HepG2 (cell line): Measurements from ENCODE around the gene HMGCS2.

Experiments
- HMGA1 ChIP-seq: sonication (generic); formaldehyde crosslinking; conservative IDR thresholded peaks from 2 replicates; pipeline ENCODE4 v1.4.0; 2020; ENCODE audit warnings: missing genetic modification reagents
- PAWR ChIP-seq: sonication (generic); formaldehyde crosslinking; IDR thresholded peaks from 2 replicates; pipeline ENCODE4 v1.4.0; 2020; ENCODE audit warnings: missing genetic modification reagents, mild to moderate bottlenecking, borderline replicate concordance
- POLR2A ChIP-seq, 2 experiments: IDR thresholded peaks; 2 replicates each; pipeline ENCODE4 v1.6.1; 2011; ENCODE audit warnings: low read depth in 2 of 2, low read length in 2 of 2, mild to moderate bottlenecking in 1 of 2, moderate library complexity in 1 of 2; ENCODE audit not compliant: insufficient read depth in 1 of 2
- RAD21 ChIP-seq: fragments of 450-650 bp; formaldehyde crosslinking; IDR thresholded peaks from 2 replicates; pipeline ENCODE4 v1.5.0; 2020; ENCODE audit warnings: mild to moderate bottlenecking
- RFX1 ChIP-seq: fragments of 450-650 bp; IDR thresholded peaks from 2 replicates; pipeline ENCODE4 v1.6.1; 2017
- TP53 ChIP-seq: sonication (generic); formaldehyde crosslinking; conservative IDR thresholded peaks from 2 replicates; pipeline ENCODE4 v1.4.0; 2020; ENCODE audit warnings: missing genetic modification reagents
- ZNF562 ChIP-seq: sonication (generic); formaldehyde crosslinking; IDR thresholded peaks from 2 replicates; pipeline ENCODE4 v1.8.0; 2022; ENCODE audit warnings: missing genetic modification reagents, borderline replicate concordance
- ZNF766 ChIP-seq: sonication (generic); formaldehyde crosslinking; IDR thresholded peaks from 2 replicates; pipeline ENCODE4 v1.5.0; 2020; ENCODE audit warnings: missing genetic modification reagents, borderline replicate concordance
- TF ChIP-seq, protein P1 (sequence below): sonication (generic); formaldehyde crosslinking; IDR thresholded peaks from 2 replicates; pipeline ENCODE4 v1.8.1; 2022; ENCODE audit warnings: low read depth, mild to moderate bottlenecking, missing genetic modification reagents
- TF ChIP-seq, protein P2 (sequence below): sonication (generic); formaldehyde crosslinking; IDR thresholded peaks from 2 replicates; pipeline ENCODE4 v1.5.0; 2020; ENCODE audit warnings: missing genetic modification reagents
- TF ChIP-seq, protein P3 (sequence below): sonication (generic); formaldehyde crosslinking; IDR thresholded peaks from 2 replicates; pipeline ENCODE4 v1.4.0; 2020; ENCODE audit warnings: missing genetic modification reagents
- TF ChIP-seq, protein P4 (sequence below): sonication (generic); formaldehyde crosslinking; IDR thresholded peaks from 2 replicates; pipeline ENCODE4 v1.9.0; 2022; ENCODE audit warnings: missing genetic modification reagents, mild to moderate bottlenecking, borderline replicate concordance
- TF ChIP-seq, protein P5 (sequence below): sonication (generic); formaldehyde crosslinking; IDR thresholded peaks from 2 replicates; pipeline ENCODE4 v1.5.0; 2020; ENCODE audit warnings: mild to moderate bottlenecking, missing genetic modification reagents, moderate library complexity

DNA sequence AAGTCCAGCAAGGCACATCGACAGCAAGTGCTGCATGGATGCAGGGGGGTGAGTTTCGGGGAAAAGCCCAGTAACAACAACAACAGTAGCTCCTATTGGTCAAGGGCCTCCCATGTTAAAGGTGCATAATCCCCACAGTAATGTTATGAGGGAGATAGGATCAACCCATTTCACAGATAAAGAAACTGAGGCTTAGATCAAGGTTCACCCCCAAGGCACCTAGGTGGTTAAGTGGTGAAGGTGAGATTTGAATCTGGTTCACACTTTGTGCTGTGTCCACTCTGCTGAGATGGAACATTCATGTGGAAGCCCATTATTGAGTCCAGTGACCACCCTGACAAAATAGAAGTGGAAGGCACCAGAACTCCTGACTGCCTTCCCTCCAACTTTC is 32.1 kb downstream of the HMGCS2 start:
- TF ChIP-seq, protein P1, sequence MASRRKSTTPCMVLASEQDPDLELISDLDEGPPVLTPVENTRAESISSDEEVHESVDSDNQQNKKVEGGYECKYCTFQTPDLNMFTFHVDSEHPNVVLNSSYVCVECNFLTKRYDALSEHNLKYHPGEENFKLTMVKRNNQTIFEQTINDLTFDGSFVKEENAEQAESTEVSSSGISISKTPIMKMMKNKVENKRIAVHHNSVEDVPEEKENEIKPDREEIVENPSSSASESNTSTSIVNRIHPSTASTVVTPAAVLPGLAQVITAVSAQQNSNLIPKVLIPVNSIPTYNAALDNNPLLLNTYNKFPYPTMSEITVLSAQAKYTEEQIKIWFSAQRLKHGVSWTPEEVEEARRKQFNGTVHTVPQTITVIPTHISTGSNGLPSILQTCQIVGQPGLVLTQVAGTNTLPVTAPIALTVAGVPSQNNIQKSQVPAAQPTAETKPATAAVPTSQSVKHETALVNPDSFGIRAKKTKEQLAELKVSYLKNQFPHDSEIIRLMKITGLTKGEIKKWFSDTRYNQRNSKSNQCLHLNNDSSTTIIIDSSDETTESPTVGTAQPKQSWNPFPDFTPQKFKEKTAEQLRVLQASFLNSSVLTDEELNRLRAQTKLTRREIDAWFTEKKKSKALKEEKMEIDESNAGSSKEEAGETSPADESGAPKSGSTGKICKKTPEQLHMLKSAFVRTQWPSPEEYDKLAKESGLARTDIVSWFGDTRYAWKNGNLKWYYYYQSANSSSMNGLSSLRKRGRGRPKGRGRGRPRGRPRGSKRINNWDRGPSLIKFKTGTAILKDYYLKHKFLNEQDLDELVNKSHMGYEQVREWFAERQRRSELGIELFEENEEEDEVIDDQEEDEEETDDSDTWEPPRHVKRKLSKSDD (CRISPR knock-in tag), result no peak
- TF ChIP-seq, protein P2, sequence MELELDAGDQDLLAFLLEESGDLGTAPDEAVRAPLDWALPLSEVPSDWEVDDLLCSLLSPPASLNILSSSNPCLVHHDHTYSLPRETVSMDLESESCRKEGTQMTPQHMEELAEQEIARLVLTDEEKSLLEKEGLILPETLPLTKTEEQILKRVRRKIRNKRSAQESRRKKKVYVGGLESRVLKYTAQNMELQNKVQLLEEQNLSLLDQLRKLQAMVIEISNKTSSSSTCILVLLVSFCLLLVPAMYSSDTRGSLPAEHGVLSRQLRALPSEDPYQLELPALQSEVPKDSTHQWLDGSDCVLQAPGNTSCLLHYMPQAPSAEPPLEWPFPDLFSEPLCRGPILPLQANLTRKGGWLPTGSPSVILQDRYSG (CRISPR knock-in tag), result no peak
- TF ChIP-seq, protein P3, sequence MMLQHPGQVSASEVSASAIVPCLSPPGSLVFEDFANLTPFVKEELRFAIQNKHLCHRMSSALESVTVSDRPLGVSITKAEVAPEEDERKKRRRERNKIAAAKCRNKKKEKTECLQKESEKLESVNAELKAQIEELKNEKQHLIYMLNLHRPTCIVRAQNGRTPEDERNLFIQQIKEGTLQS (CRISPR knock-in tag), result no peak
- TF ChIP-seq PAWR (no peak), TP53 (no peak), POLR2A (IDR thresholded peaks at IDR 0.05; ENCODE audit: insufficient read depth in 1 of 2, low read depth in 2 of 2, low read length in 2 of 2) (no peak), HMGA1 (CRISPR knock-in tag) (no peak), ZNF562 (CRISPR knock-in tag) (no peak), ZNF766 (CRISPR knock-in tag) (no peak), RFX1 (no peak), RAD21 (CRISPR knock-in tag) (no peak)
- TF ChIP-seq, protein P4, sequence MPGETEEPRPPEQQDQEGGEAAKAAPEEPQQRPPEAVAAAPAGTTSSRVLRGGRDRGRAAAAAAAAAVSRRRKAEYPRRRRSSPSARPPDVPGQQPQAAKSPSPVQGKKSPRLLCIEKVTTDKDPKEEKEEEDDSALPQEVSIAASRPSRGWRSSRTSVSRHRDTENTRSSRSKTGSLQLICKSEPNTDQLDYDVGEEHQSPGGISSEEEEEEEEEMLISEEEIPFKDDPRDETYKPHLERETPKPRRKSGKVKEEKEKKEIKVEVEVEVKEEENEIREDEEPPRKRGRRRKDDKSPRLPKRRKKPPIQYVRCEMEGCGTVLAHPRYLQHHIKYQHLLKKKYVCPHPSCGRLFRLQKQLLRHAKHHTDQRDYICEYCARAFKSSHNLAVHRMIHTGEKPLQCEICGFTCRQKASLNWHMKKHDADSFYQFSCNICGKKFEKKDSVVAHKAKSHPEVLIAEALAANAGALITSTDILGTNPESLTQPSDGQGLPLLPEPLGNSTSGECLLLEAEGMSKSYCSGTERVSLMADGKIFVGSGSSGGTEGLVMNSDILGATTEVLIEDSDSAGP, result no peak
- TF ChIP-seq, protein P5, sequence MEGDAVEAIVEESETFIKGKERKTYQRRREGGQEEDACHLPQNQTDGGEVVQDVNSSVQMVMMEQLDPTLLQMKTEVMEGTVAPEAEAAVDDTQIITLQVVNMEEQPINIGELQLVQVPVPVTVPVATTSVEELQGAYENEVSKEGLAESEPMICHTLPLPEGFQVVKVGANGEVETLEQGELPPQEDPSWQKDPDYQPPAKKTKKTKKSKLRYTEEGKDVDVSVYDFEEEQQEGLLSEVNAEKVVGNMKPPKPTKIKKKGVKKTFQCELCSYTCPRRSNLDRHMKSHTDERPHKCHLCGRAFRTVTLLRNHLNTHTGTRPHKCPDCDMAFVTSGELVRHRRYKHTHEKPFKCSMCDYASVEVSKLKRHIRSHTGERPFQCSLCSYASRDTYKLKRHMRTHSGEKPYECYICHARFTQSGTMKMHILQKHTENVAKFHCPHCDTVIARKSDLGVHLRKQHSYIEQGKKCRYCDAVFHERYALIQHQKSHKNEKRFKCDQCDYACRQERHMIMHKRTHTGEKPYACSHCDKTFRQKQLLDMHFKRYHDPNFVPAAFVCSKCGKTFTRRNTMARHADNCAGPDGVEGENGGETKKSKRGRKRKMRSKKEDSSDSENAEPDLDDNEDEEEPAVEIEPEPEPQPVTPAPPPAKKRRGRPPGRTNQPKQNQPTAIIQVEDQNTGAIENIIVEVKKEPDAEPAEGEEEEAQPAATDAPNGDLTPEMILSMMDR, result no peak
